Activated gamma-delta T cell treated with anti-CD3 and anti-CD28 coated beads, Interleukin-2, amount 50 U/mL, for 16 hours (primary cell): ENCODE results near the gene IGF2BP2.

Experiments
- DNase-seq: peaks from one replicate; pipeline ENCODE4 v3.0.0-alpha.2; 2020; ENCODE audit warnings: low read depth

IGF2BP2 gene

GRCh38 chr3:185732782-185733181, 92.1 kb downstream of the IGF2BP2 start:
- DNase-seq: no peak

GRCh38 chr3:185730550-185730949, 94.3 kb downstream of the IGF2BP2 start:
- no peak for DNase-seq

GRCh38 chr3:185729337-185730055, 95.3 kb downstream of the IGF2BP2 start:
- no peak for DNase-seq

DNA sequence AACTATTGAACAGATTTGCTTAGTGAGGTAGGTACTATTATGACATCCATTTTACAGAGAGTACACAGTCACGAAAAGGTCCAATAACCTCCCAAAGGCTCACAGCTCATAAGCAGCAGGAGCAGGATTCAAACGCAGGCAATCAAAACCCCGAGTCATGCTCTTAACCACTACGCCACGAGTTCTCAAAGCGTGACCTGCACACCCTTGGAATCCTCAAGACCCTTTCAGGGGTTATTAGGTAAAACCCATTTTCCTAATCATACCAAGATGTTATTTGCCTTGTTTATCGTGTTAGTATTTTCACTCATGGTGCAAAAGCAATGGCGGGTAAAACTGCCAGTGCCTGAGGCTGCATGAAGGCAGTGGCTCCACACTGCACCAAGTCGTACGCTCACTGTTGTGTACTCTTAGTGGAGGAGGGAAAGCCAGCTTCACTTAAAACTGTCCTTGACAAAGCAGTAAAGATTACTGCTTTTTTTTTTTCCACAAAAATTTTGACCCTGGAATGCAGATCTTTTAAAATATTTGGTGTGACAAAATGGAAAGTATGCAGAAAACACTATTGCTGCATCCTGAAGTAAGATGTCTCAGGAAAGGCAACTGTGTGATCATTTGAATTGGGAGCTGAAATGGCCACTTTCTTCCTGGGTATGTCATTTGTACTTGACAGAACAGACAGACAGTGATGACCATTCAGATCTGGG, 96.1 kb downstream of the IGF2BP2 start:
- no peak for DNase-seq

GRCh38 chr3:185727873-185728272, 97.0 kb downstream of the IGF2BP2 start:
- no peak for DNase-seq

DNA sequence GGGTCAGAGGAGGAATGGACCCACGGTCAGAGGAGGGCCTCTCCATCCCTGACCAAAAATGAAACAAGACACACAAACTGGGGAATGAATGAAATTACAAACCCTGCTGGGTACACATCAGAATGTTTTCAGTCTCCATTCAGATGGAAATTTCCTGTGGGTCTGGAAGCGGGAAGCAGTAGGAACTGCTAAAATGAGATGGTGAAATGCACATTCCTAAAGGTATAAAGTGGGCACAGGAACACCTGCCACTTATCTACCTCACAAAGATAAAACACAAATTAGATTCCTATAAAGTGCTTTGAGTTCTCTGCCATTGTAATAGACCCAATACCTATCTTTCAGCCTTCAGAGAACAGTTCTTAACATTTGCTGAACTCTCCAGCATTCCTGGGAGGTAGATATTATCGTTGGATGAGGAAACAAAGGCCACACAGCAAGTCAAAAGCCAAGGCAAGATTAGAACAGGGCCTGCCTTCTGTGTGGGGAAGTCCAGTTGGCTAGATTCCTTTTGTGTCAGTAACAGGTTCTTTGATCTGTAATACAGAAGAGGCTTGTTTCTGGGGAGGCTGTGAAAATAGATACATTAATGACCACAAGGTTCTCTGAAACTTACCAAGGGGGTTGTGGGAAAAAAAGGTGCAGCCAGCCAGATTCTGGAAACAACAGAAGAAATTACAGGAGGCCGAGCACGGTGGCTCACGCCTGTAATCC, 98.4 kb downstream of the IGF2BP2 start:
- no peak for DNase-seq

- no peak for DNase-seq
These were observed 100.1 kb downstream of the IGF2BP2 start for GRCh38 chr3:185724761-185725160.

DNA sequence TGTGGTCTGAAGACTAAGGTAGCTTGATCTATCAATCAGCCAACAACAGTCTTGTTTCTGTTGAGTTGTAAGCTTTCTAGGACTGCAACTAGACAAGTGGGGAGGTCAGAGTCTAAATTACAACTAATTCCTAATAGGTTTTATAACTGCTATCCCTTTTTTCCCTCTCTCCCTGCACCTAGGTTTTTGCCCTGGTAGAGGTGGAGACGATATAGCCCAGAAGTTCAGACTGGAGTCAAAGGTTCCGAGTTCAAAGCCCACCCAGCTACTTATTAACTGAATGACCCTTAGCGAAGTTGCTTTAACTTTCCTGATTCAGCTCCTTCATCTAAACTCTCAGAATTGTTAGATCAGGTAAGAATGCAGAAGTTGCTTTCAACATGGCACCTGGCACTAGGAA, 100.6 kb downstream of the IGF2BP2 start:
- no peak for DNase-seq

DNA sequence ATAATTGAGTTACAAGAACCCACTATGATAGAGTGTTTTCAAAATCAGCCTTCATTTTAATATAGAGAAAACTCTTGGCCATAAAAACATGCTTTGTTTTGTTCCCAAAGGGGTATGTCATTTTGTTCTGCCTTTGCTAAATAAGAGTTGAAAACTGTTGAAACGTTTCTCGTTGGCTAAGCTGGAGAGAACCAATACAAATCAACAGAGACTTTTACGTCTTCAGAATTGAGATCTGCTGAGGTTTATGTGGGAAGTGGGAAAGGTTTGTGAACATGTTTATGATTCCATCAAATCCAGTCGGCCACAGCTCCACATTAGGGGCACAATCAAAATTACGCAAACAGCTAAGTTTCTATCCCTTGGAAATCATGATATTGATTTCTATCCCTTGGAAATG, 102.0 kb downstream of the IGF2BP2 start:
- DNase-seq: no peak

- DNase-seq: no peak
These were observed 102.9 kb downstream of the IGF2BP2 start for GRCh38 chr3:185721970-185722369.

DNA sequence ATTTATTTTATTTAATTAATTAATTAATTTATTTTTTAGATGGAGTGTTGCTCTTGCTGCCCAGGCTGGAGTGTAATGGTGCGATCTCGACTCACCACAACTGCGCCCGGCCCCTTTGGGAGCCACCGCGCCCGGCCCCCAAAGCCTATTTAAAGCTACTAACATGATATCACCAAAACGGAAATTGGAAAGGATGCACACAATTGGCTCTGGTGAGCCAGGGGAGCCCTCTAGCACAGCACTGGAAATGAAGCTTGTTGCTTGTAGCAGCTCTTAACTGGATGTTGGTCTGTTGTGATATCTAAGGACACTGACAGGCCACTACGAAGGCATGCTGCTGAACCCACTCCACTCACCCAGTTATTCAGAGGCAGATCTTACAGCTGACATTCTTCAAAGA, 104.5 kb downstream of the IGF2BP2 start:
- DNase-seq: no peak

DNA sequence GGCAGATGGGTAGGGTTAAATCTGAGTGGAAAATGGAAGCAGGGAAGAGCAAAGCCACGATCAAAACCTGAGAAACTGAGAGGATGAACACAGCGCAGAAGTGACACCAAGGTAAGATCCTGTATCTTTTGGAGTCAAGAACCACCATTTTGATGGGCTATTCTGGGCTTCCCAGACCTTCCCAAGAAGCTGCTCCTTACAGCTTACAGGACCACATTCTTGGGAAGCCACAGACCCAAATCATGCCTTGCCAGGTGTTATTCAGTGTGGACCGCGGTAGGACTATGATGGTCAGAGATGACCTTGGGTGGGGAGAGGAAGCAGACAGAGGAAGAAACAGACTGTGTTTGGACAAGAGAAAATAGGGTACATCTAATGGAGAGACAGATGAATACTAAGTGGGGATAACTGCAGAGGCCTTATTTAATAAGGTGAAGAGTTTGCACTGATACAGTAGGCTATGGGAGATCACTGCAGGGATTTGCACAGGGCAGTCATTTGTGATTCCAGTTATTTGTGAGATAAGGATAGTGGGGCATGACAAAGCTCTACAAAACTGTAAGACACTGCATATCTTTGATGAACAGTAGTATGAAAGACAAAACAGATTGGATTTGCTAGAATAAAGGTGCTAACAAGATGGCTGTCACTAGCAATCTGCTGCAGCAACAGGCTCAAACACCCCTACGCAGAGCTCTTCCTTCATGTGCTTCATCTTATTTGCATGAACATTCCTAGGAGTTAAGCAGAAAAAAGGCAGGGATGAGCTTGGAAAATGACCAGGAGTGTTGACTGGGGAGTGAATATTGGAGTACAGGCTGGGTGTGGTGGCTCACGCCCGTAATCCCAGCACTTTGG, 105.9 kb downstream of the IGF2BP2 start:
- DNase-seq: no peak

DNA sequence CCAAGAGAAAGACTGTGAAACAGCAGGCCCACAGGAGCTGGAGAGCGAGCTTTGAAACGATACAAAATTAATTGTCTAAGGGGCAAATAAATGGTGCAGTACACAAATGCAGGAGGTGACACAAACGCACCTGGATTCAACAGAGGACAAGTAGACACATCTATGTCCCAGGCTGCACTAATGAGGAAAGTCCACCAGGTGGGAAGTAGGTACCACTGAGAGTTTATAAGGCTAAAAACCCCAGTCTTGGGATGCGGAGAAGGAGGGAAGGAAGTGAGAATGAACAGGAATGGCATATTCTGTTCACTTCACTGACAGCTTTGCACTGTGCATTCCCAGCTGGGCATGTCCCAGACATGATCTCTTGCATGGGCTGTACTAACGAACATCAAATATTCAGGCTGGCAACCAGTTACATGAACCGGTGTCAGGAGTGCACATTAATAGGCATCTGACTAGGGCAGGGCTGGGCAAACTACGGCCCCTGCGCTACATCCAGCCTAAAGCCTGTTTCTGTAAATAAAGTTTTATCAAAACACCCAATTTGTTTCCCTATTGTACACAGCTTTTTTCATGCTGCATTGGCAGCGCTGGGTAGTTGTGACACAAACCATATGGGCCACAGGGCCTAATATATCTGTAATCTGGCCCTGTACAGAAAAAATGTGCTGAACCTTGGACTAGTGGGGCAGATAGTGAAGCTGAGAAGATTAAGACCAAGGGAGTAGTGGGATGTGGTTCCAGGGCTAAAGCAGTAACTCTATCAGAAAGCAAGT, 107.0 kb downstream of the IGF2BP2 start:
- DNase-seq: no peak

GRCh38 chr3:185717121-185717520, 107.7 kb downstream of the IGF2BP2 start:
- no peak for DNase-seq

DNA sequence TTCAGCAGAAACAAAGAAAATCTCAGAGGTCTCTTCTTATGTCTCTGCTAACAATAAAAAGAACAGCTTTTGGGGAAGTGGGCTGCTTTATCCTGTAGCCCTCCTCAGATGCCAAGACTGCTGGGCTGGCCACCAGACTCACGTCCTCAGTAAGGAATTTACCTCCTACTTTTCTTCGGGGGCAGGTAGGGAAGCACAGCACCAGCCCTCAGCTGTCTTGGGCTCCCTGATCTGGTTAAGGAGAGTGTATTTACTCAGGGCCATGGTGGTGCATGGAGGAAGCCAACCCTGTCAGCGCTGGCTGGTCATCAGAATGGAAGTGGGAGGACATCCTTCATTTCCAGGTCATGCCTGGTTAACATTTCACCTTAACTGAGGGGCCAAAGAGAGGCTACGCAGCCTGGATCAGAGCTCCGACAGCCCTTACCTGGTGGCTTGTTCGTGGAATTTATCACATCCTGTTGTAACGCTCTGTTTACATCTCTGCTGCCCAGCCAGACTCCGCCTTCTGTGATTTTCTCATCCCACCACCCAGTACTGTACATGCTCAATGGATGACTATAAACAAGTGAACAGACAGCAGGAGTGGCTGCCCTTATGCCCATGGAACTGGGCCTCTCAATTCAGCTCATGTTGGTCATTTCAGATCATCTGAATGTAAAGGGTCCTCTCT, 108.3 kb downstream of the IGF2BP2 start:
- DNase-seq: no peak

- no peak for DNase-seq
These were observed 109.8 kb downstream of the IGF2BP2 start for GRCh38 chr3:185715091-185715490.

DNA sequence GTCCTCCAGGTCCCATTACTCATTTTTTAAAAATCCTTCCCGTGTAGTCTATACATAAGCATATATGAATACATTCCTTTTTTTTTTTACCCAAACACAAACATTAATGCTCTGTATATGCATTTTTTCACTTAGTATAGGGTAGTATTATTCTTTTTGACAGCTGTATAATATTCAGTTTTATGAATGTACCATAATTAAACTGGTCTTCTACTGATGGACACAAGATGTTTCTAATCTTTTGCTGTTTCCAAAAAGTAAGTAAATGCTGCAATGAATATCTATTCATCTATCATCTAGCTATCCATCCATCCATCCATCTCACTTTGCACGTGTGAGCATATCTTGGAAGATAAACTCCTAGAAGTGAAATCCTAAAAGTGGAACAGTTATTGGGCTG, 110.8 kb downstream of the IGF2BP2 start:
- DNase-seq: no peak

DNA sequence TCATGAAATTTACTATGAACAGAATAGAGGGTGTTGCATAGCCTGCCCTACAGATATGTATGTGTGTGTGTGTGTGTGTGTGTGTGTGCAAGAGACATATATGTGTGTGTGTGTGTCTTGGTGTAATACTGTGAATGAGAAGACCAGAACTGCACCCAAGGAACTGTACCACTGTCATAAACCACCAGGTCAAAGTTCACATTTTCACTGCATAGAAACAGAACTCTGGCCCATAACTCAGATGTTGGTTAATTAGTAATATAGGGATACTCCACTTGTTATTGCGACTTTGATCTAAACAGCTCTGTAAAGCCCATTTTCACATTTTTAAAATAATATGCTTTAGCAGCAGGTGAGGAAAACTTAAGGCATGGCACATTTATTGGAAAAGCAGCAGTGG, 111.8 kb downstream of the IGF2BP2 start:
- DNase-seq: no peak

- no peak for DNase-seq
These were observed 112.5 kb downstream of the IGF2BP2 start for GRCh38 chr3:185712337-185712736.

DNA sequence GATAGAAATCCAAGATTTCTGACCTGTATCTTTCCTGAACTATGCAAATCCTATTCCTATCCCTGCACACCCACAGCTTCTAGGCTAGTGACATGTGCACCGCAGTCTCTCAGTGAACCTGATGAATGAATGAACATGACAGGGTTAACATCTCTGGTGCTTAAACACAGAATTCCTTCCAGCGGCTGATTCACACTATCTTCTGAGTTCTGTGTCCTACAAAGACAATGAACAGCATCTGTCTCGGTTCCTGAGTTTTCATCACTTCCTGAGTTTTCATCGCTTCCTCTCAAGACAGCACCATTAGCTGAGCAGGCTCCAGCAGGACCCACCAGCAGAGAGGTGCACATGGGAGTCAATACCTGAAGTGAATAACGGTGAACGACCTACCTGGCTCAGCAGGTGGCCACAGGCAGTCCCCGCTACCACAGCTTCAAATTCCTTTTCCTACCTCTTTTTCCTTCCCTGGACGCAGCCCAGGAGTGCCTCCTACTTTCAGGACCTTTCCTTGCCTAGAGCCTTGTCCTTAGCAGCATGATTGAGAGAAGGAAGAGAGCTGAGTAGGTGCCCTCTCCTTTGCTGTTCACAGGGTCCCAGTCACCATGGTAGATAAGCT, 113.5 kb downstream of the IGF2BP2 start:
- no peak for DNase-seq
